HCT116 (cell line): Measurements from ENCODE around the gene COX7C. TPM values are rescaled to one million over a fixed set of nuclear protein-coding genes. Genes with fewer than 3 reads are reported as not detected.

ENCODE experiments used
- ATAC-seq: fragments of 200-7000 bp; cut with Tn5 transposase; 2 replicates; pipeline ENCODE4 v1.9.1; 2020; ENCODE audit warnings: mild to moderate bottlenecking, moderate library complexity
- BruUV-seq: library from RNA; stranded (reverse); fragments of 400-500 nt; replicated peaks from 2 replicates; lab custom pipeline; 2021; lab: Mats Ljungman, UMichigan
- CTCF ChIA-PET: fragments of 300-600 bp; sonication (Branson Sonifier 250); formaldehyde crosslinking; loops from one replicate; lab custom pipeline; 2021; ENCODE audit warnings: antibody characterized with exemption; lab: Charles Lee
- POLR2A ChIA-PET: fragments of 300-600, 350-600 bp; sonication (Branson Sonifier 250); formaldehyde crosslinking; loops from one replicate; lab custom pipeline; 2021; ENCODE audit warnings: antibody characterized with exemption; lab: Charles Lee
- RAD21 ChIA-PET, 2 experiments: fragments of 300-600 bp; sonication (Branson Sonifier 250); formaldehyde crosslinking; loops; one replicate each; lab custom pipeline; 2023; ENCODE audit warnings: low total read pairs in 2 of 2; ENCODE audit not compliant: uncharacterized antibody in 2 of 2, unreplicated experiment in 2 of 2, low non-redundant PET in 1 of 2; lab: Charles Lee
- DNase-seq: peaks from one replicate; pipeline ENCODE4 v3.0.0-alpha.2; 2010; ENCODE audit warnings: low read depth, low spot score
- H2AFZ ChIP-seq: fragments of 200-600 bp; shearing (Covaris generic), sonication (generic); 2 replicates; pipeline ENCODE4 v1.6.1; 2017; ENCODE audit warnings: low read depth, mixed run types, mixed read lengths, antibody characterized with exemption, low read length; ENCODE audit not compliant: poor library complexity, severe bottlenecking
- H3K27ac ChIP-seq: 2 replicates; pipeline ENCODE4 v1.5.1; 2012; ENCODE audit warnings: low read depth, low read length
- H3K27me3 ChIP-seq: fragments of 200-600 bp; sonication (generic); 2 replicates; pipeline ENCODE4 v1.6.1; 2016; ENCODE audit warnings: mixed run types, low read length, mixed read lengths; ENCODE audit not compliant: insufficient read depth
- H3K36me3 ChIP-seq, 2 experiments: fragments of 200-500 bp in 1 of 2; fragments of 200-600 bp in 1 of 2; sonication (Bioruptor generic) in 1 of 2; sonication (generic) in 1 of 2; 2 replicates each; pipeline versions ENCODE4 v1.5.1 to v1.6.1; 2014 to 2016; ENCODE audit warnings: low read length in 2 of 2, inconsistent platforms in 1 of 2, mixed read lengths in 1 of 2, mixed run types in 1 of 2; ENCODE audit not compliant: insufficient read depth in 2 of 2, control insufficient read depth in 1 of 2
- H3K4me1 ChIP-seq, 2 experiments: fragments of 200-600 bp in 1 of 2; sonication (generic) in 1 of 2; 2 replicates each; pipeline versions ENCODE4 v1.5.1 to v1.6.1; 2012 to 2017; ENCODE audit warnings: low read length in 2 of 2, inconsistent platforms in 1 of 2, mild to moderate bottlenecking in 1 of 2, mixed read lengths in 1 of 2, mixed run types in 1 of 2, moderate library complexity in 1 of 2; ENCODE audit not compliant: insufficient read depth in 2 of 2, control insufficient read depth in 1 of 2
- H3K4me2 ChIP-seq: fragments of 200-600 bp; sonication (generic); 2 replicates; pipeline ENCODE4 v1.6.1; 2017; ENCODE audit warnings: mixed run types, low read length, mixed read lengths
- H3K4me3 ChIP-seq, 2 experiments: fragments of 200-600 bp in 1 of 2; sonication (generic) in 1 of 2; replicated peaks in 1 of 2; 2 replicates each; pipeline ENCODE4 v1.5.1; 2011 to 2016; ENCODE audit warnings: low read length in 2 of 2, control low read depth in 1 of 2, low read depth in 1 of 2, mild to moderate bottlenecking in 1 of 2, mixed read lengths in 1 of 2, mixed run types in 1 of 2
- H3K79me2 ChIP-seq: fragments of 200-600 bp; sonication (generic); 2 replicates; pipeline ENCODE4 v1.6.1; 2017; ENCODE audit warnings: mild to moderate bottlenecking, mixed run types, low read length, moderate library complexity, mixed read lengths; ENCODE audit not compliant: insufficient read depth
- H3K9ac ChIP-seq: fragments of 200-600 bp; sonication (generic); 2 replicates; pipeline ENCODE4 v1.6.1; 2016; ENCODE audit warnings: low read length, mixed read lengths
- H3K9me2 ChIP-seq: fragments of 200-600 bp; sonication (generic), shearing (Covaris generic); 2 replicates; pipeline ENCODE4 v1.6.1; 2017; ENCODE audit warnings: mixed run types, mild to moderate bottlenecking, moderate library complexity; ENCODE audit not compliant: insufficient read depth
- H3K9me3 ChIP-seq, 2 experiments: fragments of 200-500 bp in 1 of 2; fragments of 200-600 bp in 1 of 2; sonication (Bioruptor generic) in 1 of 2; sonication (generic) in 1 of 2; 2 replicates each; pipeline ENCODE4 v1.6.1; 2014 to 2017; ENCODE audit warnings: low read length in 2 of 2, mixed read lengths in 2 of 2, inconsistent platforms in 1 of 2, low read depth in 1 of 2, mild to moderate bottlenecking in 1 of 2, mixed run types in 1 of 2, moderate library complexity in 1 of 2; ENCODE audit not compliant: control insufficient read depth in 1 of 2, insufficient read depth in 1 of 2
- H4K20me1 ChIP-seq: fragments of 200-600 bp; sonication (generic), shearing (Covaris generic); 2 replicates; pipeline ENCODE4 v1.6.1; 2017; ENCODE audit warnings: mixed run types, mild to moderate bottlenecking, moderate library complexity; ENCODE audit not compliant: insufficient read depth
- CBX3 ChIP-seq: IDR thresholded peaks from 2 replicates; pipeline ENCODE4 v1.6.1; 2012; ENCODE audit warnings: low read depth
- CTCF ChIP-seq, 3 experiments: fragments of 200-600 bp in 1 of 3; sonication (generic) in 1 of 3; IDR thresholded peaks in 2 of 3; conservative IDR thresholded peaks in 1 of 3; 2 replicates each; pipeline ENCODE4 v1.5.1; 2012 to 2017; ENCODE audit warnings: low read depth in 2 of 3, low read length in 2 of 3, antibody characterized with exemption in 1 of 3, borderline replicate concordance in 1 of 3, control low read depth in 1 of 3, mild to moderate bottlenecking in 1 of 3, mixed read lengths in 1 of 3, mixed run types in 1 of 3, moderate library complexity in 1 of 3; ENCODE audit not compliant: insufficient read depth in 1 of 3
- EGR1 ChIP-seq: IDR thresholded peaks from 2 replicates; pipeline ENCODE4 v1.6.1; 2012; ENCODE audit warnings: low read depth
- ELF1 ChIP-seq: IDR thresholded peaks from 2 replicates; pipeline ENCODE4 v1.6.1; 2012; ENCODE audit warnings: low read depth, borderline replicate concordance
- EZH2phosphoT487 ChIP-seq: fragments of 200-600 bp; IDR thresholded peaks from 2 replicates; pipeline ENCODE4 v1.6.1; 2018; ENCODE audit warnings: antibody characterized with exemption, borderline replicate concordance
- FOSL1 ChIP-seq: IDR thresholded peaks from 2 replicates; pipeline ENCODE4 v1.6.1; 2012; ENCODE audit warnings: low read depth
- JUND ChIP-seq: IDR thresholded peaks from 2 replicates; pipeline ENCODE4 v1.6.1; 2012
- MAX ChIP-seq: IDR thresholded peaks from 2 replicates; pipeline ENCODE4 v1.6.1; 2012
- POLR2AphosphoS5 ChIP-seq: IDR thresholded peaks from 2 replicates; pipeline ENCODE4 v1.6.1; 2011; ENCODE audit warnings: mild to moderate bottlenecking, low read depth, low read length, moderate library complexity
- RAD21 ChIP-seq: IDR thresholded peaks from 2 replicates; pipeline ENCODE4 v1.6.1; 2012; ENCODE audit warnings: low read depth, mild to moderate bottlenecking
- REST ChIP-seq: IDR thresholded peaks from 2 replicates; pipeline ENCODE4 v1.6.1; 2012; ENCODE audit warnings: low read depth
- SP1 ChIP-seq: IDR thresholded peaks from 2 replicates; pipeline ENCODE4 v1.6.1; 2012; ENCODE audit warnings: low read depth
- TCF7L2 ChIP-seq: IDR thresholded peaks from 2 replicates; pipeline ENCODE4 v1.7.0; 2011; ENCODE audit warnings: borderline replicate concordance, inconsistent platforms; ENCODE audit not compliant: insufficient read depth, insufficient read length; ENCODE audit errors: extremely low read depth
- YY1 ChIP-seq: IDR thresholded peaks from 2 replicates; pipeline ENCODE4 v1.6.1; 2011; ENCODE audit warnings: low read length, low read depth, moderate library complexity, mild to moderate bottlenecking; ENCODE audit not compliant: insufficient replicate concordance; ENCODE audit errors: extremely low read depth
- ZNF274 ChIP-seq: fragments of 200-500 bp; sonication (Bioruptor generic); IDR thresholded peaks from 2 replicates; pipeline ENCODE4 v1.6.1; 2014; ENCODE audit warnings: mild to moderate bottlenecking, low read depth, low read length, inconsistent platforms
- intact Hi-C: fragments of 100-400 bp; cut with micrococcal nuclease; formaldehyde crosslinking; loops from 2 replicates; pipeline ENCODE4 v1.10.0; 2022
- total RNA-seq: library from RNA; stranded (reverse); gene quantifications from one replicate; pipeline ENCODE4 v1.2.1, GENCODE V29; 2021; ENCODE audit not compliant: unreplicated experiment
- TF ChIP-seq, protein P1 (sequence below): IDR thresholded peaks from 2 replicates; pipeline ENCODE4 v1.6.1; 2012

Gene COX7C
- total RNA-seq, 1 experiment from 2014 or later, result 550 TPM

DNA sequence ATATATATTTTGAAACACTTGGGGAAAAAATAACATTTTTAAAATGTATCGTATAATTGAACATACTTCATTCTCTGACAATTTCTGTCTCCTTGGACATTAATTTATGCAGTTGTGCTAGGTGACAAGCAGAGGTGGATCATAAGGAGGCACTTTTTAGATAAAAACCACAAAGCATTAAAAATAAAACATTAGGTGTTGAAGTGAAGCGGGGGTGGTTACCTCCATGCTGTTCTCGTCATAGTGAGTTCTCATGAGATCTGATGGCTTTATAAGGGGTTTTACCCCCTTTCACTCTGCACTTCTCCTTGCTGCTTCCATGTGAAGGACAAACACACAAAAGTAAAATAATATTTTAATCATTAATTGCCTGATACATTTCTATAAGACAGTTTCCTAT, 11.9 kb upstream of the COX7C start:
- Histone ChIP-seq H3K27ac (no peak overlapping the region), H3K4me3 (no peak overlapping the region), H3K36me3 (no peaks in the 10 kb centered on the region), H3K4me2 (no peak overlapping the region), H3K9ac (no peak overlapping the region), H3K9me2 (no peaks in the 10 kb centered on the region), H3K9me3 (no peaks in the 10 kb centered on the region), H4K20me1 (no peaks in the 10 kb centered on the region), H3K4me1 (no peaks in the 10 kb centered on the region), H2AFZ (no peak overlapping the region), H3K27me3 (no peaks in the 10 kb centered on the region), H3K79me2 (no peaks in the 10 kb centered on the region)
- BruUV-seq, result no TSS peak
- ATAC-seq (no peak), DNase-seq (no peak)
- ChIA-PET RAD21 (no interaction called here), POLR2A (no interaction called here), CTCF (no interaction called here)
- no peak for TF ChIP-seq EGR1
- TF ChIP-seq CBX3, result no peak
- no peak for TF ChIP-seq FOSL1
- TF ChIP-seq CTCF (IDR thresholded peaks at IDR 0.05 in 2 of 3, conservative IDR thresholded peaks at IDR 0.05 in 1 of 3; ENCODE audit: borderline replicate concordance in 1 of 3, insufficient read depth in 1 of 3, low read depth in 2 of 3, low read length in 2 of 3), result no peak
- TF ChIP-seq POLR2AphosphoS5, result no peak
- TF ChIP-seq MAX, result no peak
- no peak for TF ChIP-seq YY1
- no peak for TF ChIP-seq TCF7L2
- TF ChIP-seq RAD21, result no peak
- TF ChIP-seq, protein P1, sequence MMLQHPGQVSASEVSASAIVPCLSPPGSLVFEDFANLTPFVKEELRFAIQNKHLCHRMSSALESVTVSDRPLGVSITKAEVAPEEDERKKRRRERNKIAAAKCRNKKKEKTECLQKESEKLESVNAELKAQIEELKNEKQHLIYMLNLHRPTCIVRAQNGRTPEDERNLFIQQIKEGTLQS, result no peak
- no peak for TF ChIP-seq EZH2phosphoT487
- TF ChIP-seq ELF1, result no peak
- TF ChIP-seq JUND, result no peak
- TF ChIP-seq REST, result no peak
- no peak for TF ChIP-seq SP1
- no peak for TF ChIP-seq ZNF274
- intact Hi-C loops, result no loop called here
